GM19468 (cell line): ENCODE results near the gene CAPN8.

Experiments
- ATAC-seq: cut with Tn5 transposase; IDR thresholded peaks from one replicate; pipeline ENCODE4 v1.9.1; 2021; ENCODE audit warnings: mild to moderate bottlenecking, moderate library complexity, moderate number of reproducible peaks; ENCODE audit not compliant: unreplicated experiment; ENCODE audit errors: extremely low read depth

Gene CAPN8

GRCh38 chr1:223621312-223621734, 44.2 kb downstream of the CAPN8 start:
- ATAC-seq = no peak

DNA sequence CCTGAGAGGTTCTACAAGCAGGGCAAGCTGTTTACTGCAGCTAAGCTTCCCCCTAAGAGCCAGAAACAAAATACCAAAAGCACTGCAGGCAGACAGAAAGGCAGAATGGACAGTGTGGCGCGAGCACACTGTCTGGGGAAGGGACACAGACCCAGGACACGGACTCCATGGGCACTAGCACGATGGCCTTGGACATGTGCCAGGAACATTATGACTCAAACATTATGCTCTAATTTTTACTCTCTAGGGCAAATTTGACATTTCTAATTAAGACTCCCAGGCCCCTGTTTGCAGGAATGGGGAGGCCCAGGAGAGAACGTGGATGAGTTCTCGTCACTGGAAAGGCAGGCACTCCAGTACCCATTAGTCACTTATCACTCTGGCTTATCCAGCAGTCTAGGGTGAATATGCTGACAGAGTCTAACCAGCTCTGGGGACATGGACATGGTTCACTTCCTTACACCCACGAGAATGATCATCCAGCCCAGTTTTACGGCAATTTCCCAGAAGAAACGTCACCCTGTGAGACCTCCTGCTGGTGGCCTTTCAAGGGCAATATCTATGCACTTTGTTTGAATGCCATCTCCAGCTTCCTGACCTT, 45.1 kb downstream of the CAPN8 start:
- no peak for ATAC-seq

GRCh38 chr1:223618680-223619079, 46.8 kb downstream of the CAPN8 start:
- no peak for ATAC-seq

DNA sequence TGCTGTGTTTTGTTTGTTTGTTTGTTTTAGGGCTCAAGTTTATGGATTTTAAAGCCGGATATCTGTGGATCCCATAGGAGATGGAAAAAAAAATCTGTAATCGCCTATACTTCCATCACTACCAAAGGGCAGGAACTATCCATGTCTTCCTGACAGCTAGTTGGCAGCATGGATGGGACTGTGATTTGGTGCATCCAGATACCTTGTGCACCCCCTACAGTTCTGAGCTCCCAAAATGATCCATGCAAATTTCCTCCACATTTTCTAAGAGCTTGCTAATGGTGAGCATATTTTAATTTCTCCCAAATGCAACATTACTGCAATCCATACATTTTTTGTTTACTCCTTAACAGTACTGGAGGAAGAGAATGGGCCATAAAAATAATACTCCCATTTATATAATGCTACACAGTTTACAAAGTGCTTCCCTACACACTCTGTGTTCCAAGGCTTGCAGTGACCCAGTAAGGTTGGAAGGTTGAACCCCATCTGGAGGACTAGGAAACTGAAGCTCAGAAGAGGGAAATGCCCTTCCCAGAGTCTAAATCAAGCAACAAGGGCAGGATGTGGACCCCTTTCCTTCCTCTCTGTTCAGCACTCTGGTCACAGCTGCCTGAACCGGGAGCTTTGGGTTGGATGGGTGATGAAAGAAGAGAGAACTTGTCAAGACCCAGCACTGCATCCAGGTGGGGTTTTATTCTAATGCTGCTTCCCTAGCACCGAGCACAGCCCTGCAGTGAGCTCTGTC, 48.0 kb downstream of the CAPN8 start:
- no peak for ATAC-seq

DNA sequence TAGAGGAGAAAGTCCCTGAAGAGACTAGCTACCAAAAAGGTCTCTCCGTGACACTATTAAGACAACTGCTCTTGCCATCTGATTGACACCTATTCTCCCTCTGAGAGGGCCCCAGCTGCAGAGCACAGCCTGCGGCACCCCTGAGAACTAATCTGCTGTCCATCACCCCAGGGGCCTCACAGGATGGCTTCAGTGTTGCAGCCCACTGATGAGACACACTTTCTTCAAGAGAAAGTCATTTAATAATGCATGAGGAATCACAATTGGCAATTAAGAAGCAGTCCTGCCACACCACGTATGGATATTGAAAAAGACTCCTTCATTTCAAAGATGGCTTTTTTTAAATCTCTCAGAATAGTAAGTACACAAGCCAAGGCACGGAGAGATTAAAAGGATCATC, 48.9 kb downstream of the CAPN8 start:
- ATAC-seq = no peak

GRCh38 chr1:223611936-223612335, 53.6 kb downstream of the CAPN8 start:
- no peak for ATAC-seq

DNA sequence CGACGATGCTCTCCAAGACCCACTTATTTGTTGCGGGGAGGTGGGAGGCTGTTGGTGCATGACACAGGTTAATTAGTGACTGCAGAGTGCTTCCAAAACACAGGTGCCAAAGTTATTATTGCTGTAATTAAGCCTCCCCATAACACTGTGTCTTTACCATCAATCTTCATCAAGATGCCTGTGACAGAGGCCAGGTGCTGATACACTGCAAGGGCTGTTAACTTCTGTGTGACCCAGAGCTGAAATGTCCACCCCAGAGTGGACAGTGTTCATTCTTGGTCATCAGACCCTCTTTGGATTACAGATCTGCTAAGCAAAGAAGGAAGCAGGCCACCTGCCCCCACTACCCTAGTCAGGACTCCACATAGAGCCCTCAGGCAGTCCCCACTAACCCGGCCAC, 55.5 kb downstream of the CAPN8 start:
- ATAC-seq = no peak

DNA sequence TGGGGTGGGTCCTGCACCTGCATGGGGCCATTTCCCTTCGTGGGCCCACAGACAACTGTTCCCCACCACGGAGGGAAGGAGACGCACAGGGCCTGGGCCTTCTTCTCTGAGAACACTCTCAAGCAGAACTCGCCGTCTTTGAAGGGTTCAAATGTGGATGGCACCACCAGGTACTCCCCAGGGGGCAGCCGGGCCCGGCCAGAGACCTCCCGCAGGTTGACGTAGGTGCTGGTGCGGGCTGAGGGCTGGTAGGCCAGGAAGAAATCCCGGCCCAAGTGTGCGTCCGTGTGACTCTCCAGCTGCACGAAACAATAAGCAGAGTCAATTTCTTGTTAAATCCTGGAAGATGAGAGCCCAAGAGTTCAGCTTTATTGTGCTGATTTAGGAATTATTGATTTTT, 56.4 kb downstream of the CAPN8 start:
- ATAC-seq = no peak

DNA sequence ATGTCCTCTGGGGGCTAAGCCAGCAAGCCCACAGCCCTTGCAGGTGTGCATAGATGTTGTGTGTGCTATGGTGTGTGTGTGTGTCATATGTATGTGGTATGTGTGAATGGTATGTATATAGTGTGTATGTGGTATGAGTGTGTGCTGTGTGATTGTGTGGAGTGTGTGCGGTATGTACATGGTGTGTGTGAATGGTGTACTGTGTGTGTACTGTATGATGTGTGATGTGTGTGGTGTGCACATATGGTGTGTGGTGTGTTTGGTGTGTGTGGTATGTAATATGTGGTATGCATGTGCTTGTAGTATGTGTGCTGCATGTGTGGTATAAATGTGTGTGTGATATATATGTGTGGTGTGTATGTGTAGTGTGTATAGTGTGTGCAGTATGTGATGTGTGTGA, 107.0 kb downstream of the CAPN8 start:
- no peak for ATAC-seq

GRCh38 chr1:223557130-223557475, 108.4 kb downstream of the CAPN8 start:
- no peak for ATAC-seq

DNA sequence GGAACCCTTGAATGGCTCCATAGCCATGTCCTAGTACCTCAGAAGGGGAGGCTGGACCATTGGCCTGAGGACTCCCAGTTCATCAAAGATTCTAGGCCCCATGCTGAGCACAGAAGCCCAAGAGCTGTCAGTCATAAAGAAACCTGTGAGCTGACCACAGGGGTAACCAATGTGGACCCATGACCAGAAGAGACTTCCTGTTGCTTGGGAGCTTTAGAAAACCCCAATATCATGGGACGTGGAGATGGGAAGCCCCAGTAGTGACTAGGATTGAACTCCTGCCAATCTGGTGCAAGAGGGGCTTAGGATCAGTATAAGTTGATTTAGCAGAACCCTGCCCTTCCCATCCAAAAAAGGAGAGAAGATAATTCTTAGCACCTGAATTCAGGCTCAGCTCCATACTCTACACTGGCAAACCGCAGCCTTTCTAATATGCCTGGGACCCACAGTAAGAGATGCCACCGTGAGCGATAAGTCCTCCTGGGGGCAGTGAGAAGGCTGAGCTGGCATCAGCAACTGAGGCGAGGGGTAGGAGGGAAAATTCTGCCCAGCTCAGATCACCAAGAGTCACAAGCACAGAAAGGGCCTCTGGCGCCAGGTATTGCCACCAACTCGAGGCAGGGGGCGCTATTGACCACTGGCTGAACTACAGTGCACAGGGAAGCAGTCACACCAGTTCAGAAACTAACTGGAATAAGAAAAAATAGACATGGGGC, 108.9 kb downstream of the CAPN8 start:
- peak; percentile 54 for ATAC-seq

GRCh38 chr1:223553957-223554356, 111.5 kb downstream of the CAPN8 start:
- no peak for ATAC-seq

- ATAC-seq = no peak
Observed at GRCh38 chr1:223551610-223552009, 113.9 kb downstream of the CAPN8 start.

DNA sequence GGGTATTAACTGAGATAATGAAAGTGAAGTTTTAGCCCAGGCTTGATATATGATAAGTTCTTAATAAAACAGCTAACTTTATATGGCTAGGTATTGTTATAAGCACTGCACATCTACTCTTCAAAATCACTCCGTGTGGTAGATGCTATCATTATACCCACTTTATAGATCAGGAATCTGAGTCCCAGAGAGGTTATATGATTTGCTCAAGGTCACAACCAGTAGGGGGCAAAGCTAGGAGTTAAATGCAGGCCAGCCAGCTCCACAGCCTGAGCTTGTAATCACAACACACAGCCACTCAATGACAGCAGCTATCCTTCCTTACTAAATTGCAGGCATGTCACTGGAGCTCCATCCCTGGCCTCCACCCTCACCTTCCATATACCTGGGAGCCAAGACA, 115.8 kb downstream of the CAPN8 start:
- no peak for ATAC-seq

- ATAC-seq = no peak
Observed at GRCh38 chr1:223547316-223548114, 118.0 kb downstream of the CAPN8 start.

GRCh38 chr1:223545343-223545742, 120.2 kb downstream of the CAPN8 start:
- no peak for ATAC-seq

- no peak for ATAC-seq
Observed at GRCh38 chr1:223543560-223543959, 121.9 kb downstream of the CAPN8 start.

DNA sequence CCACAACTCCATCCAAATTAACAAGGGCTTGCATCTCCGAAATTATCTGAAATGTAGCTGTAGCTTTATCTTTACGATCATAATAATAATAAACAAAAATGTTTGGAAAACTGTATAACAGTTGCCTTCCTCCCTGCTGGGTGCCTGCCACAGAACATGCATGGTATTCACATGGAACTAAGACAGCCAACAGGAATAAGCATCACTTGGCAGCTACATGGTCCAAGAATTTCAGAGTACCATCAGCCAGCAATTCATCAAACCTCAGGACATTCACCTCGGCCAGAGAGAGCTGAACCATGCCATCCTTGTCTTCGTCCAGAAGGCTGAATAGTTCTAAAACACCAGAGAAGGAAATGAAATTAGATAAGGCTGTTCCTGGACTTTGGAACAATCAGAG, 122.7 kb downstream of the CAPN8 start:
- no peak for ATAC-seq

DNA sequence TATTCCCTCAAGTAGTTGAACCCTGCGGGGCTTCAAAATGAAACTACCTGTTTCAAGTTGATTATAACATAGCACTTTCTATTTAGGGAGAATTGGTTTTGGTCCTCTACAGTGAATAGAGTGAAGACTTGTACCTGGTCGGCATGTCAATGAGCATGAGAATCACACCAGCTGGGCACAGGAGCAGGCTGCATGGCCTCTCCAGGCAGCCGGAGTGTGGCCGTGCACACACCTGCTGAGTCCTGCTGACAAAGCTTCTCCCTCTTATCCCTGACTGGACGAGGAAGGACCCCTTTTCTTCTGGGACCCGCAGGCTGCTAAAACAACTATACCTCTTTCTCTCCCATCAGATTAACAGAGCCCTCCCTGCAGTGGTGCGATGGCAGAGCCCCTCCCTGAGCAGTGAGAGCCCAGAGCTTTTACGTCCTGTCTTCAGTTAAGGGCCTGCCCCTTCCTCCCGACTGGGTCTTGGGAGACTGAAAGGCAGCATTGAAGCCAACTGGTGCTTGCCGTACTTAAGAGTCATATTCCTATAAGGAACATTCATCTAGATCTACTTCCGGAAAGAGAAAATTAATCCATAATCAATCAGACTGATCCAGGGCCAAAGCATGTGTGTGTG, 124.9 kb downstream of the CAPN8 start:
- no peak for ATAC-seq

GRCh38 chr1:223539750-223540149, 125.8 kb downstream of the CAPN8 start:
- no peak for ATAC-seq
